ENCODE measurements around the gene NCS1.

The NCS1 gene

DNA sequence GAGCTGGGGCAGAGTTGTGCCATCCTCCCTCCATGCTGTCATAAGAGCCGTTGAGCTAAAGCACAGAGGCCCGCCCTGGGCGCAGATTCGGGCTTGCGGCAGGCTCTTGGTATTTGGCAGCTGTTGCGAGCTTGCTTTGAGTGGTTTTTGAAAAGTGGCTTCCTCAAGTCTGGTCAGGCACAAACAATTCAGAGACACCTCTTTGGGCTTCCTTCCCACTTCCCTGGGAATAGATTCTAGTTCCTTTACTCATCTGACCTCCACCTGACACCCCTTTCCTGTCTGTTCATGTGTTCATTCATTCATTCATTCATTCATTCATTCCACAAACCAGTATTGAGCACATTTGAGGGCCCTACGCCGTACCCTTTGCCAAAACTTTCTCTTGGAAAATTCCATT lies 27.4 kb downstream of the NCS1 start:
- TF ChIP-seq, protein P1, sequence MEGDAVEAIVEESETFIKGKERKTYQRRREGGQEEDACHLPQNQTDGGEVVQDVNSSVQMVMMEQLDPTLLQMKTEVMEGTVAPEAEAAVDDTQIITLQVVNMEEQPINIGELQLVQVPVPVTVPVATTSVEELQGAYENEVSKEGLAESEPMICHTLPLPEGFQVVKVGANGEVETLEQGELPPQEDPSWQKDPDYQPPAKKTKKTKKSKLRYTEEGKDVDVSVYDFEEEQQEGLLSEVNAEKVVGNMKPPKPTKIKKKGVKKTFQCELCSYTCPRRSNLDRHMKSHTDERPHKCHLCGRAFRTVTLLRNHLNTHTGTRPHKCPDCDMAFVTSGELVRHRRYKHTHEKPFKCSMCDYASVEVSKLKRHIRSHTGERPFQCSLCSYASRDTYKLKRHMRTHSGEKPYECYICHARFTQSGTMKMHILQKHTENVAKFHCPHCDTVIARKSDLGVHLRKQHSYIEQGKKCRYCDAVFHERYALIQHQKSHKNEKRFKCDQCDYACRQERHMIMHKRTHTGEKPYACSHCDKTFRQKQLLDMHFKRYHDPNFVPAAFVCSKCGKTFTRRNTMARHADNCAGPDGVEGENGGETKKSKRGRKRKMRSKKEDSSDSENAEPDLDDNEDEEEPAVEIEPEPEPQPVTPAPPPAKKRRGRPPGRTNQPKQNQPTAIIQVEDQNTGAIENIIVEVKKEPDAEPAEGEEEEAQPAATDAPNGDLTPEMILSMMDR (IDR thresholded peaks at IDR 0.05; ENCODE audit: control insufficient read depth, insufficient read depth, low read depth, low read length, missing control alignments) = no peak
- no peak for DNase-seq (ENCODE audit: low read depth)
- no peak overlapping the region for H3K4me3 ChIP-seq (ENCODE audit: control insufficient read depth, low read depth, low read length)

DNA sequence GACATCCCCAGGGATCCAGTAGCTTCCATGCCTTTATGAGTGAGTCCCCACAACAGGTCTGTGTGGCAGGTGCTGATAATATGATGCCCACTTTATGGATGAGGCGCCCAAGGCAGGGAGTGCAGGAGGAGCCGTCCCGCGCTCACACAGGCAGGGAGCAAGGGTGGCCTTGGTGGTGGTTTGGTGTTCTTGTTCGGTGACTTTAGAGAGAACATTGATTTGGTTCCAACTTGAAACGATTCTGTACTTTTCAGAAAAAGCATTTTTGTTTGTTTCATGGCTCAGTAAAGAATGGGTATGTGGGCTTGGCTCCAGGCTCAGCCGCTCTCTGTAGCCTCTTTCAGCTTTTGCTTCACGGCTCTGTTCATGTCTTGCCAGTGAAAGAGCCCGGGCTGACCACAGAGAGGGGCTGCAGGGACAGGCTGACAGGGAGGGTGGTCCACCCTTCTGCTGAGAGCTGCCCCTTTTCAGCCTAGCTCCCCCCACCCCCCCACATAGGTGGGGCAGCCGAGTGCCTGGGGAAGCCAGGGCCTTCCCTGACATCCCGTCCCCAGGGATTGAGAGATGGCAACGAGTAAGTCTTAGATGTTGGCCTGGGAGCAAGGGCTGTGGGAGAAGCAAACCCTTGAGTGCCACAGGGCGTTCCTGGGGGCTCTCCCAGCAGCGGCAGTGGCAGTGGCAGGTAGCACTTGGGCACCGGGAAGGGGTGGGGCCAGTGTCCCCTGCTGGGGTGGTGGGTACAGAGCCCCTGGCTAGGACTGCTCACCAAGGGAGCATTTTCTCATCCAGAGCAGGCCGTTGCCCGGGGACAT lies 28.0 kb downstream of the NCS1 start:
- TF ChIP-seq, protein P1 (IDR thresholded peaks at IDR 0.05; ENCODE audit: control insufficient read depth, insufficient read depth, low read depth, low read length, missing control alignments) = no peak
- no peak for DNase-seq (ENCODE audit: low read depth)
- H3K4me3 ChIP-seq (ENCODE audit: control insufficient read depth, low read depth, low read length) = no peak overlapping the region

DNA sequence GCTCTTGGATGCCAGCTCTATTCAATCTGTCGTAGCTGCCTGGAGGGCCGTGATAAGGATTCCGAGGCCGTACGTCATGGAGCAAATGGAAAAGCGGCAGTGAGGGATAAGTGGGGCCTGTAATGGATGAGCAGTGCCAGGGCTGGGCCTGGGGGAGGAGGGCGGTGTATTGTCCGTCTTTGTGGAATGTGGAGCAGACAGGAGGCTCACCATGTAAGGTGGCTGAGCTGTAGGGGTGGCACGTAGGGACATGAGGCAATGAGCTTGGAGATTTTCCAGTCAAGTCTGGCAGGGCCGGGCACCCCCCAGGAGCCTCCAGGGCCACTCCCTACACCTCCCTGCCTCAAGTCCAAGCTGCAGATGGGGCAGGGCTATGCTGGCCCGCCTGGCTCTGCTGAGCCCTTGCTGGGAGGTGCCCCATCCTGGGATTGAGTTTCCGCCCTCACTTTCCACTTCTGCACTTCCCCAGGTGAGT lies 29.2 kb downstream of the NCS1 start:
- TF ChIP-seq, protein P1 (IDR thresholded peaks at IDR 0.05; ENCODE audit: control insufficient read depth, insufficient read depth, low read depth, low read length, missing control alignments) = no peak

DNA sequence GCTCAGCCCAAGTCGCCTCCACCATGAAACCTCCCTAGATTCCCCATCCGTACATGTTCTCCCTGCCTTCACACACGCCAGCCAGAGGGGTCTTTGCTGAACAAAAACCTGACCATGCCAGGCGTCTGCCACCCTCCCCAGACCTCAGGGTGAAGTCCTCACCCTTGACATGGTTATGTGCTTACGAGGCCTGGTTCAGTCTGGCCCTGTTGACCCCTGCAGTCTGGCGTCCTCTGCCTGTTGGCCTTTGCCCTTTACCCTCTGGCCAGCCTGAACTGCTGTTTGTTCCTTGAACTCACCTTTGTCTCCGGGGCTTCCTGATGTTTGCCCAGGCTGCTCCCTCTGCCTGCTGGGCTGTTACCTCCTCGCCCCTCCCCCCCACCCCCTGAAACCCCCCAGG lies 29.8 kb downstream of the NCS1 start:
- TF ChIP-seq, protein P1 (IDR thresholded peaks at IDR 0.05; ENCODE audit: control insufficient read depth, insufficient read depth, low read depth, low read length, missing control alignments) = no peak
- H3K4me3 ChIP-seq (ENCODE audit: control insufficient read depth, low read depth, low read length) = no peak overlapping the region
- no peak for DNase-seq (ENCODE audit: low read depth)

More for the DNA sequence above, 29.2 kb downstream of the NCS1 start:
- DNase-seq (ENCODE audit: low read depth) = no peak
- no peak overlapping the region for H3K4me3 ChIP-seq (ENCODE audit: control insufficient read depth, low read depth, low read length)

DNA sequence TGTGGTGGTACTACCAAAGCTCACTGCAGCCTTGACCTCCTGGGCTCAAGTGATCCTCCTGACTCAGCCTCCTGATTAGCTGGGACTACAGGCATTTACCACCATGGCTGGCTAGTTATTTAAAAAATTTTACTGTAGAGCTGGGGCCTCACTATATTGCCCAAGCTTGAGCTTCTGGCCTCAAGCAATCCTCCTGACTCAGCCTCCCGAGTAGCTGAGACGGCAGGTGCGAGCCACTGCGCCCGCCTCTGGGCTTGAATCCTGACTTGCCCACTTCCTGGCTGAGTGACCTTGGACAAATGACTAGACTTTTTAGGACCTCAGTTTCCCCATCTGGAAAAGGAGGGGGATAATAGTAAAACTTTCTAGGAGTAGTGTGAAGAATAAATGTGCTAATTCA lies 32.1 kb downstream of the NCS1 start:
- no peak for DNase-seq (ENCODE audit: low read depth)
- no peak overlapping the region for H3K4me3 ChIP-seq (ENCODE audit: control insufficient read depth, low read depth, low read length)
- TF ChIP-seq, protein P1 (IDR thresholded peaks at IDR 0.05; ENCODE audit: control insufficient read depth, insufficient read depth, low read depth, low read length, missing control alignments) = no peak

DNA sequence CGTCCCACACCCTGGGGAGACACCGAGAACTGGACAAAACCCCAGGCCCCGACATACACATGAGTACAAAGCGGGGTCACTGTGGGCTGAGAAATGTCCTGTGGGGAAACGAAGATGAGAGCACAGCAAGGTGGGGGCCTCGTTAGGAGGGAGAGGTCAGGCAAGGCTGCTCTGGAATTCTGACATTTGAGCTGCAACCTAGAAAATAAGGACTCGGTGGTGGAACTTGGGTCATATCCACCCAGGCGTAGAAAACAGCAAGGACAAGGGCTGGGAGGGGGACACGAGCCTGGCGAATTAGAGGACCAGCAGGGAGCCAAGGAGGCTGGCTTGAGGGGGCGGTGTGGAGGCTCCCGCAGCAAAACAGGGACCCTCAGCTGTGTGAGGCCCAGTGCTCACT lies 32.8 kb downstream of the NCS1 start:
- no peak for DNase-seq (ENCODE audit: low read depth)
- no peak overlapping the region for H3K4me3 ChIP-seq (ENCODE audit: control insufficient read depth, low read depth, low read length)
- TF ChIP-seq, protein P1 (IDR thresholded peaks at IDR 0.05; ENCODE audit: control insufficient read depth, insufficient read depth, low read depth, low read length, missing control alignments) = no peak

Data from AG09309 (cell line).